Smooth muscle cell of the brain vasculature (primary cell): ENCODE measurements around the gene ZNF317.

Source experiments
- DNase-seq: peaks from one replicate; pipeline ENCODE4 v3.0.0-alpha.2; 2012; ENCODE audit warnings: low read depth, low spot score

Gene ZNF317

GRCh38 chr19:9140159-9140874 lies at the start of gene ZNF317:
Gene ZNF317, plus strand, starts transcription at chr19:9140397. Its CDS starts 15,620 bp downstream, at chr19:9156017.
- peak; percentile 82 for DNase-seq

GRCh38 chr19:9107375-9107774 lies 32.8 kb upstream of the ZNF317 start, which contains the start of gene OR7G2:
Gene OR7G2, minus strand, starts transcription at chr19:9107475. Its CDS starts 4,232 bp downstream, at chr19:9103243.
- no peak for DNase-seq

- no peak for DNase-seq
These were observed 30.2 kb upstream of the ZNF317 start for GRCh38 chr19:9109959-9110358.

- DNase-seq, result no peak
These were observed 24.8 kb upstream of the ZNF317 start, which contains the start of gene OR7G1 for GRCh38 chr19:9115307-9115813. Gene OR7G1, minus strand, starts transcription at chr19:9115763. Its CDS starts 0 bp downstream, at chr19:9115763.

GRCh38 chr19:9116547-9116946 lies 23.6 kb upstream of the ZNF317 start:
- no peak for DNase-seq

GRCh38 chr19:9126900-9127405 lies 13.2 kb upstream of the ZNF317 start, which contains the start of gene OR7G3:
Gene OR7G3, minus strand, starts transcription at chr19:9126950. Its CDS starts 0 bp downstream, at chr19:9126950.
- DNase-seq, result no peak

GRCh38 chr19:9128171-9128570 lies 12.0 kb upstream of the ZNF317 start:
- DNase-seq, result no peak

DNA sequence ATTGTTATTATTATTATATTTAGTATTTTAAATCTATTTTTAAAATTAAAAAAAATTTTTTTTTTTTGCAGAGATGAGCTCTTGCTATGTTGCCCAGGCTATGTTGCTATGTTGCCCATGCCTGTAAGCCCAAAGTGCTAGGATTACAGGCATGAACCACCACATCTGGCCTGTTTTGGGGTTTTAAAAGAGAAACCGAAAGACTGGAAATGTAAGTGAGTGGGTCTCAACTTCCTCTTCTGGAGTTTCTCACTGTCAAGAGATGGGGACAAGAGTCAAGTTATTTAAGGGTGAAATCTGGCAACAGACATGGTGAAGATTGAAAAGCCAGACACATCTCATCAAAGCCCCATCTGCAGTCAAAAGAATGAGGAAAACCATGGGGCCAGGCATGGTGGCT lies 9.2 kb upstream of the ZNF317 start:
- DNase-seq, result no peak

DNA sequence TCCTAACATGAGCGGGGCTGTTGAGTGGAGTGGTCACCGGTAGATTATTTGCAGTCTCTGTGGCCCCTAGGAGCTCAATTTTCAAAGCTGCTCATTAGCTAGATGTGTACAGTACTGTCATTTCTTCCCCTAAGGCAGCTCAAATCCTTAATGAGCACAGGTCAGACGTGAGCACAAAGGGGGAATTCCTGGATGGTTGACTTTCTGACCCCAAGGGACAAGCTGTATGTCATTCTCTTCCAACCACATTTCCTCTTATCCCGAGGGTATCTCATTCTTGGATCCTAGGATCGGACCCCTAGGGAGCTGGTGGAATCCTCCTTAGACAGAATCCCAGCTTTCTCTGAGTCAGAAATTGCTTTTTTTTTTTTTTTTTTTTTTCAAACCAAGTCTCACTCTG lies 7.8 kb upstream of the ZNF317 start:
- no peak for DNase-seq

DNA sequence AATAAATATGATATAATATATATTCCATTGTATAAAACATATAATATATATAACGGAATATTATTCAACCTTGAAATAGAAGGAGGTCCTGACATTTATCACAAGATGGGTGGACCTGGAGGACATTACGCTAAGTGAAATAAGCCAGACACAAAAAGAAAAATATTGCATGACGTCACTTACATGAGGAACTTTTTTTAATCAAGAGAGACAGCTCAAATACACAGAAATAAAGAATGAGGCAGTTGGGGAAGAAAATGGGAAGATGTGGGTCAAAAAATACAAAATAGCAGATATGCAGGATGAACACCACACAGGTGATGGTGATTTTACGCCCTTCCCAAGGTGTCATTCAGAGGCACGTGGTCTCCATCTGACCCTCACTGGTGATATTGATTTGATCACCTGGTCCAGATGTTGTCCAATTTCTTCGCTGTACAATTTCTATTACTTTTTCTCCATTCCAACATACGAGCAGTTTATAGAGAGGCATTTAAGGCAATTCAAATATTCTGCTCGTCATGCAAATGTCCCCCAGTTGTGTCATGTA lies 513 bp upstream of the ZNF317 start:
- no peak for DNase-seq

DNA sequence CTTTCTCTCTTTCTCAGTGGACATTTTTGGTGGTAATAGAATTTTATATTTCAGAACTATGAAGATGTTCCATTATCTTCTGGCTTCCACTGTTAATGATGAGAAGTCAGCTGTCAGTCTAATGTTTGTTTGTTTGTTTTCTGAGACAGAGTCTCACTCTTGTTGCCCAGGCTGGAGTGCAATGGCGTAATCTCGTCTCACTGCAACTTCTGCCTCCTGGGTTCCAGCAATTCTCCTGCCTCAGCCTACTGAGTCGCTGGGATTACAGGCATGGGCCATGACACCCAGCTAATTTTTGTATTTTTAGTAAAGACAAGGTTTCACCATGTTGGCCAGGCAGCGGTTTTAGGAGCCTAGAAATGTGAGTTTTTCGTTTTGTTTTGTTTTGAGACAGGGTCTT lies 4.7 kb downstream of the ZNF317 start:
- DNase-seq, result no peak

DNA sequence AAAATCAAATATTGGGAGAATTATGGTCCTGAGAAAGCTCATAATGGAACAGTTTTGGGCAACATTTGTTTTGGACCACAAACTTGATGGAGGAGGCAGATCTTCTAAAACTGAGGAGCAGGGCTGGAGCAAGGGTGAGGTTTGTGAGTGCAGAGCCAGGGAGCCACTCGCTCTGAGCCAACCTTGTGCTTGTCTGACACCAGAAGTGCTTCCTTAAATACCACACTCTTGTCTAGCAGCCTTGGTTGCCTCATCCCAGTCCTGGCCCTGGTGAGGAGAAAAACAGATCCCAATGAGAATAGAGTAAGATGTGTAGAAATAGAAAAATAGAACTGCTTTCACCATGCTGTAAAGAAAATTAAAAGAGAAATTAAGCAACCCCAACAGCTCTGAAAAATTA lies 6.7 kb downstream of the ZNF317 start:
- no peak for DNase-seq

GRCh38 chr19:9148697-9149096 lies 8.5 kb downstream of the ZNF317 start:
- DNase-seq, result no peak

- DNase-seq, result no peak
These were observed 9.8 kb downstream of the ZNF317 start for GRCh38 chr19:9149997-9150396.

DNA sequence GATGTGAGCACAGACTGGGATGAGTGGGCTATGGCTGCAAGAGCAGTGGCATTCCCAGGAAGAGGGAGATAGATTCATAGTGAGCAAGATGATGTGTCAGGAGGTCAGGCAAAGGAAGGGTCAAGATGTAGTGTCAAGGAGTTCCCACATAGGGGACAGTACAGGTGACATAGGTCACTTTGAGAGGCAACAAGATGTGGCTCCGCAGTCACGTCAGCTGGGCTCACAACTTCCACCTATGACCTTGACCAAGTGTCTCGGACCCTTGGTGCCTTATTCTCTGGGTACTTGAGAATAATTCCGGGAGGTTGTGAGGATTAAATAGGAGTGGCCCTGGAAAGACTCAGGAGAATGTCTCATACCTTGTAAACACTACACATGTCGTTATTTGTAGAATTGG lies 10.5 kb downstream of the ZNF317 start:
- no peak for DNase-seq

GRCh38 chr19:9151367-9151766 lies 11.2 kb downstream of the ZNF317 start:
- no peak for DNase-seq

DNA sequence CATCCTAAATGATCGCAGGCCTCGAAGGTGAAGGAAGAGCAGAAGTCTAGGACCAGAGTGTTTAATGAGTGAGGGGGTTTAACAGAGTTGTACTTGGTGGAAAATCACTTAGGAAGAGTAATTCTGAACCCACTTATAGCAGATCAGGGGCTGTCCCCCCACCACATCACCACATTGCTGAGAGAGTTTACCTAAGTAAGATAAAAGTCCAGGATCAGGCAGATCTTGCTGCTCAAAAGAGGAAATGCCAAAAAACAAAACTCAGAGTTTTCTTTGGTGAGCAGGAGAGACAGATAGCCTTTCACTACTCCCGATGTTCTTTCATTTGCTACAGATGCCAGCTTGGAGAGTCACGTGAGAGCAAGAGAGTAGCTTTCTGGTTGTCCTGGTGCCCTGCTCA lies 15.4 kb downstream of the ZNF317 start:
- no peak for DNase-seq

- no peak for DNase-seq
These were observed 16.1 kb downstream of the ZNF317 start for GRCh38 chr19:9156304-9156703.

DNA sequence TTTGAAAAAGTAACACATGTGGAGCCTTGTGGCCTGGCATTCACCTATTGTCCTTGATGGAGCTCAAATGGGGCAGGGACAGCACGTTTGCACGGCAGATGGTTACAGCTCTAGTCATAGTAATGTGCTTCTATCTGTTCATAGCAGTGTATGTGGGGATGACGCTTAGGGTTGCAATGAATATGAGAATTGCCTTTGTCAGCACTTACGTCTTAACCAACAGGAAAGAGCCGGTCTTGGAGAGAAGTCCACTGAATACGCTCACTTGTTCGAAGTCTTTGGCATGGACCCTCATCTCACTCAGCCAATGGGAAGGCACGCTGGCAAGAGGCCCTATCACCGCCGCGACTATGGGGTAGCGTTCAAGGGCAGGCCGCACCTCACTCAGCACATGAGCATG lies 19.7 kb downstream of the ZNF317 start:
- no peak for DNase-seq

- no peak for DNase-seq
These were observed 21.2 kb downstream of the ZNF317 start for GRCh38 chr19:9161427-9161826.

- DNase-seq, result no peak
These were observed 25.1 kb downstream of the ZNF317 start for GRCh38 chr19:9165261-9165660.

GRCh38 chr19:9166846-9167245 lies 26.6 kb downstream of the ZNF317 start:
- DNase-seq, result no peak
